Left forelimb (tissue), 1 donor: ENCODE measurements around the gene CTDSPL.

ENCODE experiments used
- DNase-seq: peaks from one replicate; pipeline ENCODE4 v3.0.0-alpha.2; 2018; ENCODE audit warnings: low spot score

CTDSPL gene

GRCh38 chr3:38002940-38003339 is 141.3 kb downstream of the CTDSPL start:
- no peak for DNase-seq

GRCh38 chr3:38003371-38003816 is 141.7 kb downstream of the CTDSPL start:
- DNase-seq: no peak

DNA sequence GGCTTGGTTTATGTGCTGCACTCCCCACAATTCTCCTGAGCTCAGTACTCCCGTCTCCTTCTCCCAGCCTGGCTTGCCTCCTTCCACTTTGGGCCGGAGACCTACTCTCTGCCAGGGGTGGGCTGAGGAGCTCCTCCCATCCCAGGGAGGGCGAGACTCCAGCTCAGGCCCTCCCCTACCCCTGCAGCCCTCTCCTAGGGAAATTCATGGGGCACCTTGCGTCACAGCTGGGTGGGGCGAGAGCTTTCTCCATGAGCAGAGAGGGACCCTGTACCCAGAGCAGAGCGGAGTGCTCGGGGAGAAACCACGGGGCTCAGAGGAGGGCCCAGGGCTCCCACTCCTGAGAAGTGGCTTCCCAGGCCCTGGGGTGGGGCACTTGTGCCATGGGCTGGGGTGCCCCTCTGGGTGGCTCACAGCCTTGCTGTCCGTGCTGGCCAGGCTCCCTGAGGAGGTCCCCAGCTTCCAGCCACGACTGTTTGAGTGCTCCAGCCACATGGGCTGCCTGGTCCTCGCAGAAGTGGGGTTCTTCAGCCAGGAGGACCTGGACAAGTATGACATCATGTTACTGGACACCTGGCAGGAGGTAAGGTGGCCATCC is 142.2 kb downstream of the CTDSPL start:
- no peak for DNase-seq

DNA sequence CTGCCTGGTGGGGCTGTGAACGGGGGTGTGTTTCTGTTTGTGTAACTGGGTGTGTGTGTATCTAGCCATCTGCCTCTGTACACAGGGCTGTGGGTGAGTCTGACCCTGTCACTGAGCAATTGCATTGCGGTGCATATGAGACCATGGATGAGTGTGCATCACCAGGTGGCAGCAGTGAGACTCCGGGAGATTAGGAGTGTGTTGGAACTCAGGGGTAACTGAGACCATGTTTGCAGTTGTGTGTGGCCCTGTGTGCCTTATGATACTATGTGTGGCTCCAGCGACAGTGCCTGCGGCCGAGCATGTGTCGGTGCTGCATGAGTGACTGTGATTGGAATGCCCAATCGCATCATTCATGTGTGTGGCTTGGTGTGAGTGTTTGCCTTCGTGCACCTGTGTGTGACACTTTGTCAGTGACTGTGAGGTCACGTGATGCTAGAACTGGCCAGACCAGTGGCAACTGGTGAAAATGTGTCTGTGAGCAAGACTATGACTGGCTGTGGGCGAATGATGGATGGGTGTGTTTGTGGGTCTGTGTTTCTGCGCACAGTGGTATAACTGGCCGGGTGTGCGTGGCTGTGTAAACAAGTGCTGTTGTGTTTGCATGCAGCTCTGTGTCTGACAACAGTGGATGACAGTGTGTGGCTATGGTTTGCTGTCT is 142.9 kb downstream of the CTDSPL start:
- no peak for DNase-seq

GRCh38 chr3:38005076-38006020 is 143.7 kb downstream of the CTDSPL start:
- no peak for DNase-seq

DNA sequence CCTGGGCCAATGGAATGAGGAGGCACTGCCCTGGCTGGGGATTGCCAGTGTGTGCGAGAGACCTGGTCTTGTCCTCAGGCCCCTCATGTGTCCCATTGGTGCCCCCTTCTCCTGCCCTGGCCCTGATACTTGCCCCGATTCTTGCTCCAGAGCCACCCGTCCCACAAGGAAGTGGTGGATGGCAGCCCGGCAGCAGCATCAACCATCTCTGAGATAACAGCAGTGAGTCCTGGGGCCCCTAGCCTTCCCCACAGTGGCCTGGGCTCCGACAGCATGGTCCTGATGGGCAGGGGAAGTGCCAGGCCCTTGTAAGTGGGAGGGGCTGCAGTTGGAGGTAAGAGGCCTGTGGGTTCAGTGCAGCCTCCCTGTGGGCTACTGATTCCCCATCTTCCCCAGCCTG is 144.4 kb downstream of the CTDSPL start:
- no peak for DNase-seq

DNA sequence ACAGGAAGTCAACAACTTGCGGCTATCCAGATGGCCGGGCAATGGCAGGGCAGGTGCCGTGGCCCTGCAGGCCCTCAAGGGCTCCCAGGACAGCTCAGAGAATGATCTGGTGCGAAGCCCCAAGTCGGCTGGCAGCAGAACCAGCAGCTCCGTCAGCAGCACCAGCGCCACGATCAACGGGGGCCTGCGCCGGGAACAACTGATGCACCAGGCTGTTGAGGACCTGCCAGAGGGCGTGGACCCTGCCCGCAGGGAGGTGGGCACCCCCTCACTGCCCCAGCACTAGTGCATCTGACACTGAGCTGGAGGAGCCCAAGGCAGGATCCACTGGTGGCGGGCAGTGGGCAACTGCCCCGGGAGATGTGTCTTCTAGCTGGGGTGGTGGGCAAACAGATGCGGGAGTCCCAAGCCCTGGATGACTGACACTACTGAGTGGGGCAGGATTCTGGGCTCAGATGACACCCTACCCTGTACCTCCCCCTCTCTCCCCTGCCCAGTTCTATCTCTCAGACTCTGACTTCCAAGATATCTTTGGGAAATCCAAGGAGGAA is 144.8 kb downstream of the CTDSPL start:
- no peak for DNase-seq

DNA sequence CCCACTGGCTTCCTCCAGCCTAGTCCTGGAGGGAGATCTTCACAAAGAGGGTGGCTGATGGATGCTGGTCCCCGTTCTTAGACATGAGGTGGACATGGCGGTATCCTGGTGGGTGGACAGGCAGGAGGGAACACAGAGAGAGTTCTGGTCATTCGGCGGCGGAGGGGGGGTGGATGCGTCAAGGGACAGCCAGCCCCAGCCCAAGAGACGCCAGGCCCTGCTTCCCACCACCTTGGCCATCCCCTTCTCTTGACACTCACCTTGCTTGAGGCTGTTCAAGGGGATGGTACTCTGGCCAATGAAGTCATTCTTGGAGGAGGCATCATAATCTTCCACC is 146.0 kb downstream of the CTDSPL start:
- DNase-seq: no peak

- no peak for DNase-seq
Measured at GRCh38 chr3:38008191-38008701, 146.6 kb downstream of the CTDSPL start.

DNA sequence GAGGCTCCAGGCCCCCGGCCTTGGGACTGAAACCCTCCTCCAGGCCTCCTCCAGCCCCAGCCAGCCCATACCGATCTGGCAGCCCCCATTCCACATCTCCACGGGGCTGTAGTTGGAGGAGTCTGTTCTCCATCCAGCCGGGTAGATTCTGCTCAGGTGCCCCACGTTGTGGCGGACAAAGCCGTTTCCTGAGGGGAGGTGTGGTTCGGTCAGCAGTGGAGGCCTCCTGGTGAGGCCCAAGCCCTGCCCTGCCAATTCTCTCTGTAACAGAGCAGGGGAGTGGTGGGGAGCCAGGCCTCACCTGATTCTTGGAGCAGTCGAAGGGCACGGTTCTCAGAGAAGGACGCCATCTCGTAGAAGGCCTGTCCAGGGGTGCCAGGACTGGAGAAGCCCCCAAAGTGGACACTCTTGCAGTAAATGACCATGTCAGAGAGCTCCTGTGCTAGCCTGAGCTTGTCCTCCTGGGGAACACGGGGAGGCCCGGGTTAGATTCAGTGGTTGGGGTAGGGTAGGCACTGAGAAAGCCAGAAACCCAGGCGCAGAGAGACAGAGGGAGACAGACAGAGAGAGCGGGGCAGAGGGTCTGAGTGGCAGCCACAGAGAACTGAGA is 147.4 kb downstream of the CTDSPL start:
- no peak for DNase-seq

DNA sequence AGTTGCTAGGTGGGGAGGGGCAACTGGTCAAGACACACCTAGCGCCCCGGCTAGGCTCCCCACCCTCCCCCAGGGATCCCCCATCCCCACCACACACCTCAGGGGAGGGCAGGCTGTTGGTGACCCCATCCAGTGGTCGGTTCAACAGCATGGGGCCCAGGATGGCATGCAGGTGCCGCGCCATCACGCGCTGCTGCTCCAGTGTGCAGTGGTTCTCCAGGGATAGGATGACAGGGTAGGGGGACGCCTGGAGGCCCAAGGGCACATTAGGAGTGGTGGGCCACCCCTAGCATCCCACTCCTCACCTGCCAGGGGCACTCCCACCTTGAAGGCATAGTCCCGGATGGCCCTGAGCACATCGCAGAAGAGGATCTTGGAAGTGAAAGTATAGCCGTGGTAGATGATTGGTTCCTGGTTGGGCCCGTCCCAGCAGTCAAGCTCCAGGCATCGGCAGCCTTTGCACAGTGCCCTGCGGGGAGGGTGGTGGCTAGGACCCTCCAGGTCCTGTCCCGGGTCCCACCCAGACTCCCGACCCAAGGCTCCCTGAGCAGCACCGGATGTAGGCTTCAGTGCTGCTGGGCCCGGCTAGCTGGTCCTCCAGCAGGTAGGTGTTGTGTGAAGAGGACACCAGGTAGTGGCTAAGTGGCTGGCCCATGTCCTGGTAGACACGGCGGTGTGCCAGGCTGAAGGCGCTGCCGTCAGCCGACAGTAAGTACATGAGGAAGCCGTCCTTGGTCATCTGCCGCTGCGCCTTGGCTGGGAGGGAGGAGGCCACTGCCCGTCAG is 148.3 kb downstream of the CTDSPL start:
- DNase-seq: no peak

DNA sequence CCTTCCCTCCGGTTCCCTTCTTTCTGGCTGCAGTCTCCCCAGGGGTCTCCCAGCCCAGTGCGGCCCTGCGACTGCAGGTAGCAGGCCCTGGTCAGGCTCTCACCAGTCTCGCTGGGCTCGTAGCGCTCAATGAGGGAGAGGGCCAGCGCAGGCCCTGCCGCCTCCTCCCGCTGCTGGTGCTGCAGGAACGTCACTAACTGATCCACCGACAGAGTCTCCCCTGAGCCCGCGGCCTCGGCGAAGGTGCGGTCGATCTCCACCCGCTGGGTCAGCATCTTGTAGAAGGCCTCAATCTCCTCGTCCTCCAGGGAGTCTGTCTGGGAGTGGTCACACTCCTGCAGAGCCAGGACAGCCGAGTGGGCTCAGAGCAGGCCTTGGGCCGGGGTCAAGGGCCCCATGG is 149.4 kb downstream of the CTDSPL start:
- no peak for DNase-seq

- no peak for DNase-seq
Measured at GRCh38 chr3:38015485-38015884, 153.8 kb downstream of the CTDSPL start.

DNA sequence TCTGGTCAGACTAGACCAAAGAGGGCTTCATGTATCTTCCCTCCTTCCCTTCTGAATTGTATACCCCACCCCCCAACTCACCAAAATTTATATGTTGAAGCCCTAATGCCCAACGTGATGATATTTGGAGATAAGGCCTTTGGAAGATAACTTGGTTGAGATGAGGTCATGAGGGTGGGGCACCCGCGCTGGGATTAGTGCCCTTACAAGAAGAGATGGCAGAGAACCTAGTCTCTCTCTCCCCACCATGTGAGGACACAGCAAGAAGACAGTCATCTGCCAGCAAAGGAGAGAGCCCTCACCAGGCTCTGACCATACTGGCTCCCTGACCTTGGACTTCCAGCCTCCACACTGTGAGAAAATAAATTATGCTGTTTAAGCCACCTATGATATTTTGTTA is 154.3 kb downstream of the CTDSPL start:
- DNase-seq: no peak

GRCh38 chr3:38016410-38016809 is 154.7 kb downstream of the CTDSPL start:
- no peak for DNase-seq

DNA sequence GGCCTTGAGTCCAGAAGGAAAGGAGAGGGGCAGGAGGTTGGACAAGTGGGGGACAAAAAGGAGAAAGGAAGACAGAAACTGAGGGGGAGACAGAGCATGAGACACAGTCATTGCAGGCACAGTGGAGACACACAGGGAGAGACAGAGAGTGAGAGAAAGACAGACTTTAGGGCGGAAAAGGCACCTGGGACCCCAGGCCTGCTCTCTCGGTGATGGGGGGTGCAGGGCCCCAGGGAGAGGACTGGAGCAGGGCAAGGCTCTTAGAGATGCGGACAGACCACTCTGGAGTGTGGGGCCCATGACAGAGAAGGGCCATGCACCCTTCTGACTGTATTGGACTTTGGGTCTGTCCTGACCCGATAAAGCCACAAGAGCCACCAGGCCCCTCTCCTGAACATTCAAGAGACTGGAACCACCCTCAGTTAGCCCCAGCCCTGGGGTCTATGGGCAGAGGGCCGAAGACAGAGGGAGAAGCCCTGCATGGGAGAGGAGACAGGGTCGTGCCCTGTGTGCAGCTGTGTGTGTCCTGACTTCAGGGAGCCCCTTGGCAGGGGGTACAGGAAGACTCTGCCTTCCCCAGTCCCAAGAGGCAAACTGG is 155.3 kb downstream of the CTDSPL start:
- no peak for DNase-seq

GRCh38 chr3:38017445-38018295 is 156.0 kb downstream of the CTDSPL start:
- no peak for DNase-seq

- no peak for DNase-seq
Measured at GRCh38 chr3:38018296-38019266, 156.9 kb downstream of the CTDSPL start.
